TTC549 (cell line): ENCODE results near the gene CPM.

Experiments used
- FAIRE-seq: peaks from 2 replicates; lab custom pipeline; 2012; peaks lifted over from hg19 to GRCh38; lab: Jason Lieb, UNC

CPM gene

GRCh38 chr12:68903511-68903910 is 29.5 kb downstream of the CPM start:
- no peak for FAIRE-seq

- FAIRE-seq = no peak
Observed at GRCh38 chr12:68901551-68901950, 31.4 kb downstream of the CPM start.

GRCh38 chr12:68901145-68901544 is 31.8 kb downstream of the CPM start:
- FAIRE-seq = no peak

GRCh38 chr12:68900241-68900640 is 32.7 kb downstream of the CPM start:
- FAIRE-seq = no peak

- FAIRE-seq = no peak
Observed at GRCh38 chr12:68899251-68899771, 33.7 kb downstream of the CPM start.

- no peak for FAIRE-seq
Observed at GRCh38 chr12:68896881-68897540, 36.0 kb downstream of the CPM start.

- no peak for FAIRE-seq
Observed at GRCh38 chr12:68894276-68894855, 38.6 kb downstream of the CPM start.

- no peak for FAIRE-seq
Observed at GRCh38 chr12:68893741-68894140, 39.2 kb downstream of the CPM start.

GRCh38 chr12:68893201-68893600 is 39.8 kb downstream of the CPM start:
- no peak for FAIRE-seq

- no peak for FAIRE-seq
Observed at GRCh38 chr12:68891141-68891540, 41.8 kb downstream of the CPM start.

- FAIRE-seq = no peak
Observed at GRCh38 chr12:68890701-68891113, 42.3 kb downstream of the CPM start.

- no peak for FAIRE-seq
Observed at GRCh38 chr12:68888243-68888642, 44.7 kb downstream of the CPM start.

- FAIRE-seq = no peak
Observed at GRCh38 chr12:68887641-68888040, 45.3 kb downstream of the CPM start.

GRCh38 chr12:68886636-68887572 is 46.1 kb downstream of the CPM start:
- no peak for FAIRE-seq

- FAIRE-seq = no peak
Observed at GRCh38 chr12:68885381-68885780, 47.6 kb downstream of the CPM start.

GRCh38 chr12:68884251-68884650 is 48.7 kb downstream of the CPM start:
- no peak for FAIRE-seq

- FAIRE-seq = no peak
Observed at GRCh38 chr12:68883151-68883550, 49.8 kb downstream of the CPM start.

- no peak for FAIRE-seq
Observed at GRCh38 chr12:68882251-68882964, 50.6 kb downstream of the CPM start.

- no peak for FAIRE-seq
Observed at GRCh38 chr12:68880660-68881325, 52.2 kb downstream of the CPM start.

GRCh38 chr12:68878846-68879245 is 54.1 kb downstream of the CPM start:
- no peak for FAIRE-seq

- no peak for FAIRE-seq
Observed at GRCh38 chr12:68878283-68878682, 54.7 kb downstream of the CPM start.

GRCh38 chr12:68877583-68877982 is 55.4 kb downstream of the CPM start:
- no peak for FAIRE-seq
